KG1 (cell line): ENCODE measurements around the gene VPS13D.

Experiments
- DNase-seq: peaks from one replicate; lab custom pipeline; 2025; lab: John Stamatoyannopoulos, UW

Gene VPS13D

DNA sequence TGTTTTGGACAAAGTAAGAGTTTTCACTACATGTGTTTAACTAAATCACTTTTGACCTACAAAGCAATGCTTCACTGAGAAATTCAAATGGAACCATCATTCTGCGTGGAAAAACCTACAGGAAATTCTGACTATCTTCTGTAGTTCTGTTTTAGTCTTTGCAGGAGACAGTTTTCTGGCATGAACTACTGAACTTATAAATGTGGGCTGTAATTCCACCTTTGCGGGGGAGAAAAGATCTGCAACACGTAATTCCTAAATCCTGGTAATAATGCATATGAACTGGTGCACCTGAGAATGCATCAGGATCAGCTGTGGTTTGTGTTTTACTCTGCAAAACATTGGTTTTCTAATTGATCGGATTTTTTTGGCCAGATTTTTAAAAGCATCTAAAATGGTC lies 106.0 kb downstream of the VPS13D start:
- no peak for DNase-seq

DNA sequence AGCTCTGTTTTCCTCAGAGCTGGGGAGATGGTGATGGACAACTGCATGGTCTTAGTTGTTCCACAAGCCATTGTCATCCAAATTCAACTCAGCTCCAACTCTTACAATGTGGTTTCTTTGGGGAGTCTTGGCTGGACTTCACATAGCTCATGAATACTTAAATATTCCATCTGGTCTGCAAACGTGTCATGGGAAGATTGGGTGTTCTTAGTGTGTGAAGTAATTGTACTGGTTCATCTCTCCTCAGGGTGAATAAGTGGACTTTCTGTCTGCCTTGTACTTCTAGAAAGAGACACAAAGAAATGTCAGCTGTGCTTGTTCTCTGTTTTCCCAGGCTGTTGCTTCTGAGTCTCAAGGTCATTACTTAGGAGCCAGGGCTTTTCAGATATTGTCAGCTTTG lies 106.6 kb downstream of the VPS13D start:
- DNase-seq, result no peak

DNA sequence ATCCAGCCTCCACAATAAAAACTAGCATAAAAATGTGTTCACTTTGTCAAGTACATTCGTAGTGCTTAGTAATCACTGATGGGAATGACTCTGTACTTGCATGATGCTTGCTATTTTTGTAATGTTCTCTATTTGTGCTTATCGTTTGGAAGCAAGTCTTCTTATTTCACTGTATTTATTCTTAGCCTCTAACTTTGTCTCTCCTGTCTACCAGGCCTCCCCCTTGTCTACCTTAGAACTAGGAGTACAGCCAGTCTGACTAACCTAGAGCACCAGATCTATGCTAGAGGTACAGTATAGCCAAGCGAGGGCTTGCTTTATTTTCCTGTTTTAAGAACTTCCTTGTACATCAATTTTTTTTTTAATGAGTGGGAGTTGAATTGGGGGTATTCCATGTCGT lies 108.2 kb downstream of the VPS13D start:
- DNase-seq, result no peak

DNA sequence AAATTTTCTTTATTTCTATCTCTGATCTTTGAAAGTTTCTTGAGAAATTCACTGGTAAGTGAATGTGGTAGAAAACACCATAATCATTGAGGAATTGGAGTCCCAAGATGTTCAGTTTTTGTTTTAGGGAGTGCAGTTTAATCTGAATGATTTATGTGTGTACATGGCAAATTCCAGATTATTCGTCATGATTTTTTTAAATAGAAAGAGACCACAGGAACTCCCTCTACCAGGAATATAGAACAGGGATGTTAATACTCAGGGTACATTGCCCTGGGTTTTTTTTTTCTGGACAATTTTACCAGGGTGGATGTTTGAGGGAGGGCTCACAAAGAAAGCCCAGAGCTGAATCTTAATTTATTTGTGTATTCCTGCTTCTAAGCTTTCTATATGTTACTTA lies 109.0 kb downstream of the VPS13D start:
- no peak for DNase-seq

DNA sequence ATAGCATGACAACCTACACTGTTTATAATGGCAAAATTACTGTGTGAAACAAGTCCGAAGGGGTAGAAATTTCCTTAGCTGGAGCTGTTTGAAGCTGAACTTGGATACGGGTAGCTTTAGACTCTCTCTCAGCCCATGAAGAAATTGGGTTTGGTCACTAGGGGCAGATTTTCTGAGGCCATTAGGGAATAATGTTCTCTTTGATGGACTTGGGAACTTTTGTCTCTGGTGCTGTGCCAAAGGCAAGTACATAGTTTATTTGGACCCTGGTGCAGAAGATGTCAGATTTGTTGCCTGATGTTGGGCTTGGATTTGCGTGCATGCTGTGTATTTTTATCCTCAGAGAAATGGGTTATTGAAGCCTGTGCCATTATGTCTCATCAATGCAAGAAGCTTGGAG lies 109.6 kb downstream of the VPS13D start:
- DNase-seq, result no peak

DNA sequence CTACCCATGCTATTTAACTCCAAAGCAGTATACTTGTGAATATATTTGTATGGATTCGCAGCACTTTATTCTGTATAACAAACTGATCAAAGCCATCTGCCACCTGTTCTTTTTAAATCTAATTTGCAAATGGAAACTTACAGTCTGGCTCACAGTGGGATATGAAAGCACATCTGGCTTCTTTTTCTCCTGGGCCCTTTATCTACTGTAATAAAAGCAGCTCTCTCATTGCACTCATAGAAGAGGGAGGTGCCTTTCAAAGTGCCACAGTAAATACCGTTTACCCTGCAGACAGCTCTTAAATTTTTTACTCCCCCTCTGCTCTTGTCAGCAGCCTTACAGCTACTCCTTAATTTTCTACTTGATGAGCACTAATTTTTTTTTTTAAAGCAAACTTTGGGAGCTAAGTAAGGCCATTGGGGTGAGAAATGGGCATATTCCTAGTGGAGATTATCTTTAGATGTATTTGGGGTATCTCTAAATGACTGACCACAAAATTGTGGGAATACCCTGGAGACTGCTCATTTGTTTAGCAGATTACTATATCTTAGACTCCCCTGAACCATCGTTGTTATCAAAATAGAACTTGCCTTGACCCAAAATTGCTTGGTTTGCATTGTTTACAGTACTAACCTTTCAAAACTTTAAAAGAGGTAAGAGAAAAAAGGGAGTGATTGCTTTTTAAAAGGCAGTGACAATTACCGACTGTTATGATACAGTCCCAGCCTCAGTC lies 110.1 kb downstream of the VPS13D start:
- no peak for DNase-seq

DNA sequence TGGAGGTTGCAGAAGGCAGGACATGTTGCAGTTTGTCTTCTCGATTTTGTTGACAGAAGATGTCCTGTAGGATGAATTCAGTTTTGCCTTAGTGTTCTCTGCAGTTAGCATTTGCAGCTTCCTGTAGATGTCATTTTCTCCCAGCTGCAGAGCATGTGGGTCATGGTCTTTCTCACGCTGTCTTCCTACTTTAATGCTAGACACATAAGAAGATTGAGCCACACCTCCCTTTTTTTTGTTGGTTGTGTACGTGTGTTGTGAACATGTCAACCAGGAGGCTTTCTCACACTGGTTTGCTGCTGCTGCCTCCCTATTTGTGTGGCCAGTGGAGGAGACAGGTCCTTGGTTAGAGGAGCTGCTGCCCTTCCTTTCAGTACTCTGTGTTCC lies 110.7 kb downstream of the VPS13D start:
- DNase-seq, result no peak

DNA sequence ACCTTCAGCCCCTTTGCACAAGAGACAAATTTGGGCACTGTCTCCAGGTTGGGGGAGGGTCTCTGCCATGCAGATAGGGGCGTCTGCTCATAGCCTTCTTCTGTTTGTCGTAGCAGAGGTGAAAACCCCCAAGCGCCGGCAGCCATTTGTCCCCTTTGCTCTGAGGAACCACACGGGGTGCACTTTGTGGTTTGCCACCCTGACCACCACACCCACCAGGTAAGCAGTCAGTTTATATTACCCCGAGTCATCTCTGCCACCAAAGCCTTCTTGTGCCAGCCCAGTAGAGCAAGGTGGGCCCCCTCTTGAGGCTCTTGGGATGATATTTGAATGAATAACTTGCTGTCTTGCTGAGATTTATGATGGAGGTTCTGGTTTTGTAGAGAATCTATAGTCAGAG lies 111.8 kb downstream of the VPS13D start:
- no peak for DNase-seq

DNA sequence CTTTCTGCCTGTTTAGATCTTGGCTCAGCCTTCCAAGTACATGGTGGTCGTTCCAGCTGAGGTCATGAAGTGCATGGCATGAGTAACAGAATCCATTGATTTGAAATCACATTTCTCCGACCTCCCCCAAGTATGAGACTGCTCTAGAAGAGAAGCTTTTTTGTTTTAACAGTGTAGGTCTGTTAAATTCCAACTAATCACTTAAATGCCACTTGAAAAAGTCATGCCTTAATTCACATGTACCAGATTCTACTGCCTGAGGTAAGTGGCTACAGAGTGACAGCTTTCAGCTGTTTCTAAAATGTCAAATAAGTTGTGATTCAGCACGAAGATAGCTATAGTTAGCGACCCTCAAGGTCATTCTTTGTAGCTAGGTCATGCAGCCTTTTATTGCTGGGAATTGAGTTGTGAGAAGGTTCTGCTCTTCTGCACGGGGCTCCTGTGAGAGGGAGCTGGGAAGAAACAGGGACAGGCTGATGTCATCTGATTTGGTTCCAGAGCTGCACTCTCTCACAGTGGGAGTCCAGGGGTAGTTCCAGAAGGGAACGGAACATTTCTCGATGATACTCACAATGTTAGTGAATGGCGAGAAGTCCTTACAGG lies 112.7 kb downstream of the VPS13D start:
- no peak for DNase-seq

DNA sequence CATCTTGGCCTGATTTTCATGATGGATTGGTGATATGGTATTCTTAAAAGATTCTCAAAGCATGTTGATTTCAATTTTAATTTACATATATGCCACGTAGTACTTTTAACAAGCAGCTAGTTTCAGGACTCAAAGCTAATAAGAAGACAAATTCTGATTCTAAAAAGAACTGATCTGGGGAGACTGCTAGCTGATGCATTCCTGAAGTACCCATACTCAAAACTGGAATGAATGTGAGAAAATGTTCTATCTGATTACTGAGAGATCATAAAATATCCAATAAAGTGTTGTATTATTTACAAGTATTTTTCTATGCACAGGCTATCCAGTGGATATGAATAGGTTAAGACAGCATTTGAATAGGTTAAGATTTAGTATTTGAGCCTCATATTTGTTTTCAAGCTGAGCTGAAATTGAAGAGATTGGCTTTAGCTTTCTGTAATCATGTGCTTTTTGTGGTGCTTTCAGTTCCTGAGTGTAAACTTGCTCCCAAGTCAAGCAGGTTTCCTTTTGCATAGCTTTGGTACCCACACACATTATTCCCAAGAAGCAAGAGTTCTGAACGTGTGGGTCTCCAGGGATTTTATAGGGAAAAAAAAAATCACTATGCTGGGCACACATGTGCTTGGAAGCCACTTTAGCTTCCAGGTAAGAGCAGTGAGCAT lies 114.1 kb downstream of the VPS13D start:
- DNase-seq, result no peak

DNA sequence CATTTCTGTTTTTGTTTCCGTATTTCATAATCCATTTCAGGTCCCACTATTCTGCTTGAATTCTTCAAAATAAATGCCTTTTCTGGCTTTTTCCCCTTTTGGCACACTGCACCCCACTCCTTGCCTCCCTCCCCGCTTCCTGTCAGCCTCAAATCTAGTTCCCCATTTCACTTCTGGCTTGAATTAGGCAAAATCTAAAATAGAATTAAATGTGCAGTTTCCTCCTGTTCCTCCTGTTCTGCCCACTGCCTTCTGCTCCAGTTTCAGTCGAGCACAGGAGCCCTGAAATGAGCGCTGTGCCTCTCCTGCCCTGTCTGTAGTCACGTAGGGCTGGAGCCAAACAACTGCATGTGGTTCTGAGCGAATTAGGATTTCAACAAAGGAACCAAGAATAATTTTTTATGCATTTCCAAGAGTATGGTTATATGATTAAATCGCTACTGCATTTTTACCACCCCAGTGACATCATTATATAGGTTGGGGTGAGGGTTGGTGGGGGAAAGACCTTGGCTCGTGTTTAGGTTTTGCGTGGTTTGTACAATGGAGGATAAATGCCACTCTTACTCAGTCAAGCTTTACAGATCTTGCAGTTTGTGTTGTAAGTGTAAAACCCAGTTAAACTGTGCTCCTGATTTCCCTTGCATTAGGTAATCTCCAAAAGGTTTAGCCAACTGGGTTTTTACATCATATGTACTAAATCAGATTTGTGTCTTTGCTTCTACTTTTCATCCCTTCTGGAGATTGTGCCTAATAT lies 114.9 kb downstream of the VPS13D start:
- DNase-seq, result peak; percentile 72

DNA sequence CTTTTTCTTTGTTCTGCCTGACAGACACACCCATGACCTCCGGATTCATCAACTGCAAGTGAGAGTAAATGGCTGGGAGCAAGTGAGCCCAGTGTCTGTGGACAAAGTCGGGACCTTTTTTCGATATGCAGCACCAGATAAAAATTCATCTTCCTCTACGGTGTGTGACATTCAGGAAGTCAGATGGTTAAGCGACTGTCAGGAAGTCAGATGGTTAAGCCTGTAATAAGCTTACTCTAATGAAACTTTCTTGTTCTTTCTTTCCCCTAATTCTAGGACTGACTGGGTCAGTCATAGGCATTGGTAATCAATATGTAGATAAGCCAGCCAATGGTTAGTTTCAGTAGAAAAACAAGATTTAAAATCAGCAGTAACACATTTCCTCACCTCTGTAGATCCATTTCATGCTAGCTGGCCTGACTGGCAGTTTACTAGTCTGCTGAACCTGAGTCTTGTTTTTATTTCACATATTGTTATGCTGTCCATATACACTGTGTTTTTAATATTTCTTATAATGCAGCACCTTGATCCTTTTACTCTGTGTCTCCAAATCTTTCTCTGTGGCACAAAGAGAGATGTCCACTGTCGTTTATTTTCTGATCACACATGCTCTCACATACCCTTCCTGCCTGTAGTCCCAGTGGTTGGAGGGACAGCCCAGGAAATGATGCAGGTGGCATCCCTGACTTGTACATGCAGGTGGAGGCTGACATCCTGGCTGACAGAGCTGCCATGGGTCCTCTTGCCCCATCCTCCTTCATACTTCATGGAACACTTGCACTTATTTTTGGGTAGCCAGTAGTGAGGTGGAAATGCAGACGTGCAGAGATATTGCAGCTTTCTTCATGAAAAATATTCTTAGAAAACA lies 115.8 kb downstream of the VPS13D start:
- peak; percentile 34 for DNase-seq

DNA sequence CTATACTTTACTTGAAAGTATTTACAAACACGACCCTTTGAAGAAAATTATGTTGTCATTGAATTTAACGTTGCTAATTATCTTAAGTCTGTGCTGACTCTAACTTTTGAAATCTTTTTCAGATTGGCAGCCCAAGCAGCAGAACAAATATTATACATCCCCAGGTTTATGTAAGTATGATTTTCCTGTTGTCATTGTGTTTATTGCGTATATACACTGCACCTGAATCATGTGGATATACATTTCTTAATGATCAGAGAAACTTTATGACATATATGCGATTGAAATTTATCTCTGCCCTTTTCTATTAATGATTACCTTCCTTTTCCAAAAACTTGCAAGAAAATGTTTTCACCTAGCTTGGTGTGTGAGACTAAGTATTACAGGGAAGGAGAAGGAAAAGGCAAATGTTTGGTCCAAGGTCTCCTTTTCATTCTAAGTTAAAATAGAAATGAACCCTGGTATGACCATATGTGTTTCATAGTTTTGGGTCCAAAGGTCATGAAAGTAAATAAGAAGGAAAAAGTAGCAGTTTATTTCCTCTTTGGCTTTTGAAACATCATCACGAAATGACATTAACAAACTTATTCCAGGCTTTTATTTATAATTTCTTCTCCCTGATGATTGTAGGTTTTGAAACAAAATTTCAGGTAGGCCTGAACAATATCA lies 116.8 kb downstream of the VPS13D start:
- no peak for DNase-seq

DNA sequence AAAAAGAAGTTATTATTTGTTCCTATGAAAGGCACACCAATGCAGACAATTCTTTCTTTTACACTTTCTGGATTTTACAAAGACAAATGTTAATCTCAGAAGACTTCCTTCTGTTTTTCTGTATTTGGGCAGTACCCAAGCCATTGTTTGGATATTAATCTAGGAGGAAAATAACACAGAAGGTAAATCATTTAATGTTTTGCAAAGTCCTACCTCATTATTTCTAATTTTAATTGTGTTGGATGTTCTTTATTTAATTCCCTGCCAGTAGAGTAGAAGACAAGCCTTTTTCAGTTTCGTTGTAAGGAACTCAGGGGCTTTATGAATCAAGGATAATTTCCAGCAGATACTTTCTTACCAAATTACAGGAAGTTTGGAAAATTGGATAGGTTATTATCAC lies 118.3 kb downstream of the VPS13D start:
- no peak for DNase-seq

DNA sequence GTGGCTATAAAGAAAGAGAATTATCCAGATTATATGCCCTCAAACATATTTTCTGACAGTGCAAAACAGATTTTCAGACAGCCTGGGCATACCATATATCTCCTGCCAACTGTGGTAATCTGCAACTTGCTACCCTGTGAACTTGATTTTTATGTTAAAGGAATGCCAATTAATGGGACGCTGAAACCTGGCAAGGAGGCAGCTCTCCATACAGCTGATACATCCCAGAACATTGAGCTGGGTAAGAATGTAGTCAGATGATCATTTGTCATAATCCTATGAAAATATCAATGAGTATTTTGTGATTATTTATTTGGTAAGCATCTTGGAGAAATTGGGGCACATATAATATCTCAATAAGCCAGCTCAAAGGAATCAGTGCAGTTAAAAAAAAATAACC lies 124.2 kb downstream of the VPS13D start:
- no peak for DNase-seq

DNA sequence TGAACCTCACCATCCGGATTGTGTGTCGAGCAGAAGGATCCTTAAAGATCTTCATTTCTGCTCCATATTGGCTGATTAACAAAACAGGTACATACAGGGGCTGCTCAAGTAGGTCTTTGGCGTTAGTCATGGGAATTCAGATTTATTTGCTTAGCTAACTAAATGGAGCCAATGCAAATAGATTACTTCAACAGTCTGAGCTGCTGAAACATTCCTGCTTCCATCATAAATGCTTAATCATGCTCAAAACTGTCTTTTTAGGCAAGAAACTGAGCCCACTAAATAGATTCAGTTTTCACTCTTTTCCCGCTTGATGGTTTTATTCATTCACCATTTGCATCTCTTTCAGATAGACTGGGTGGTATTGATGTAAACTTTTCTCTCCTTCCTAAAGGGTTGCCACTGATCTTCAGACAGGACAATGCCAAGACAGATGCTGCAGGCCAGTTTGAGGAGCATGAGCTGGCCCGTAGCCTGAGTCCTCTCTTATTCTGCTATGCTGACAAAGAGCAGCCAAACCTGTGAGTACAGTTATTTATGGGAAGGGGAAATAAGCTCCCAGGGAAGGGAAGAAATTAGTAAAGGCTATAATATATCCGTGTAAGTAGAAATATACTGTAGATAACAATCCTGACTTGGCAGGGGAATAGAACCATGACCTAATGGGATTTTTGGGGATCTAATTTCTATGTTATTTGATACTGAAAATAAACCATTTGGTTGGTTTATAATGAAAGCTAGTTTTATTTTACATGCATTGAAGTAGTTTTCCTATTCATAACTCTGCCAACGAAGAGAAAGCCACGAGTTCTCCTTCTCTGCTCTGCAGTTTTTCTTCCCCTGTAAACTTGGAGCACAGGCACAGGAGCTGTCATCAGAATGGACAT lies 126.4 kb downstream of the VPS13D start:
- no peak for DNase-seq

DNA sequence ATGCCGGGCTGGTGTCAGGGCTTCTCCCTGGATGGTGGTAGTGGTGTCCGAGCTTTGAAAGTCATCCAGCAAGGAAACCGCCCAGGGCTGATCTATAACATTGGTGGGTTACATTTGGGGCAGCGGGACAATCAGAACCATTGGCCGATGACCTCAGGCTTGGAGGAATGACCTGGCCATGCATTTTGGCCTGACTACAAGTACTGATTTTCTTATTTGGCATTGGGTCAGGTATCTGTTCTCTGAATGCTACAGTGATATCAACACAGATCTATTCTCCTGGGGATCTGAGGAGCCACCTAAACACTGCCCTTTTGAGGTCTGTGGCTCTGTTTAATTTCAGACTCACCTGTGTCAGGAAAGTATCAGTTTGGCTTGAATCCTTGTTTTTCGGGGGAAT lies 128.7 kb downstream of the VPS13D start:
- DNase-seq, result no peak

DNA sequence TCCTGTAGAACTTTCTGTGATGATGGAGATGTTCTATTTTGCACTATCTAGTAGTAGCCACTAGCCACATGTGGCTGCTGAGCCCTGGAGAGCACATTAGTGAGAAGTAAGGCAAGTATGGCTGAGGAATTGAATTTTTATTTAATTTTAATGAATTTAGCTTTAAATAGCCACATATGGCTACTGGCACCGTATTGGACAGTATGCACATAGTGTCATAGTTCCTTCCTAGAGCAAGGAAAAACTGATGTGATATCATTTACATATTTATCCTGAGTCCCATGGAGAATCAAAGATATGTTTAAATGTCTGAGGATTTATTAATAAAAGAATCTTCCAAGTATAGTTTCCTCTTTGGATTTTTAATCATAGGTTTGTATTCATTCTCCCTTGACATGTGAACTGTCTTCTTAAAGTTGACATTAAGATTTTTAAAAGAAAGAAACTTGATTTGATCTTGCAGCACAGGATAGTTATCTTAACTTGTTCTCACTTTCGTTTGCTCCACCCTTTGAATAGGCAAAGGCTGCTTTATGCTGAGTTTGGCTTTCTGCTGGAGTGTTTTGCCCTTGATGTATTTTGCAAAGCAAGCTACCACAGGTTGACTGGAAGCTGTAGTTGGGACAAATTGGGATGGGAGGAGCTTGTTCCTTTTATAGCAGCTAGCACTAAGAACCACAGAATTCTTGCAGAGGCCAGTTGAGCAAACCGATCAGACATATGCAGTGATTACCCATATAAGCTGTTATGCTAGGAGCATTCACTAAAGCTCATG lies 129.7 kb downstream of the VPS13D start:
- no peak for DNase-seq

DNA sequence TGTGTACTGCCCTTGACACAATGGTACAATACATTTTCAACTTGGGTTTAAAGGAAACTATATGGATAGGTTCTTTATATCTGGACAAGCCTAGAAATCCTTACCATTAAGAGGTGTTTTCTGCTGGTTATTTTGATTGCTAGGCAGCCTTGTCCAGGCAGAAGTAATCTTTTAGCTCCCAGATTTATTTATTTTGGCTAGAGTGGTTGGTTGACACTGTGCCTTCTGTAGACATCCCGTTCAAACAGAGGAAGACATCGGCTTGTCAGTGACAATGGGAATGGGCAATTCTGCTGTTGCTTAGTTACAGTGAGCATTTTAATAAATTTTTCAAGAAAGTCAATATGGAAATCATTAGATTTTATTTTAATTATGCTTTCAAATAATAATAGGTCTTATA lies 138.8 kb downstream of the VPS13D start:
- no peak for DNase-seq

DNA sequence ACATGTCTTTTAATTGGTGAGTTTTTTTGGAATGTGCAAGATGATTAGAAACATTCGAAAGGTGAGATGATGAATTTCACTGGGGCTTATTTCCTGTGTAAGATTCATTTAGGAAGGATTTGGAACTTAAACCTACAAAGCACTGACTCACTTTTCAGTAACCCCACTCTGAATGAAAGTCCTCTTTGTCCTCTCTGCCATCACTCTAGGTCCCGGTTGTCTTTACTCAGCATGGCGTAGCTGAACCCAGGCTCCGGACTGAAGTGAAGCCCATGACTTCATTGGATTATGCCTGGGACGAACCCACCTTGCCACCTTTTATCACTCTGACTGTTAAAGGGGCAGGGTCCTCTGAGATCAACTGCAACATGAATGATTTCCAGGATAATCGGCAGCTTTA lies 139.4 kb downstream of the VPS13D start:
- DNase-seq, result no peak
